Iris pigment epithelial cell (primary cell): Measurements from ENCODE around the gene DLG2.
A peak's percentile ranks its signal among the peaks of the same experiment; 100 is the strongest.
"Not testable (repeated sequence)": the region's sequence is repeated elsewhere in the genome, so short reads cannot be mapped to it uniquely, and the experiment has no call there.

Experiments used
- DNase-seq: peaks from one replicate; pipeline ENCODE4 v3.0.0-alpha.2; 2011; ENCODE audit warnings: low read depth

DLG2 gene

GRCh38 chr11:85114786-85115185, 512.4 kb downstream of the DLG2 start:
- peak; percentile 56 for DNase-seq

- not testable (repeated sequence) for DNase-seq
Measured at GRCh38 chr11:85110246-85110645, 516.9 kb downstream of the DLG2 start.

GRCh38 chr11:85109141-85109540, 518.0 kb downstream of the DLG2 start:
- DNase-seq: no peak

GRCh38 chr11:85105868-85106267, 521.3 kb downstream of the DLG2 start:
- DNase-seq: no peak

- DNase-seq: no peak
Measured at GRCh38 chr11:85099522-85099921, 527.6 kb downstream of the DLG2 start.

GRCh38 chr11:85098996-85099395, 528.1 kb downstream of the DLG2 start:
- no peak for DNase-seq

GRCh38 chr11:85096939-85097338, 530.2 kb downstream of the DLG2 start:
- DNase-seq: no peak

- DNase-seq: no peak
Measured at GRCh38 chr11:85095239-85095638, 531.9 kb downstream of the DLG2 start.

- no peak for DNase-seq
Measured at GRCh38 chr11:85094795-85095194, 532.3 kb downstream of the DLG2 start.

- no peak for DNase-seq
Measured at GRCh38 chr11:85089654-85090053, 537.5 kb downstream of the DLG2 start.

GRCh38 chr11:85088286-85088685, 538.9 kb downstream of the DLG2 start:
- DNase-seq: peak; percentile 76

- peak; percentile 38 for DNase-seq
Measured at GRCh38 chr11:85086504-85087284, 540.5 kb downstream of the DLG2 start.

GRCh38 chr11:85076535-85077330, 550.4 kb downstream of the DLG2 start:
- DNase-seq: peak; percentile 69

- no peak for DNase-seq
Measured at GRCh38 chr11:85062659-85063058, 564.5 kb downstream of the DLG2 start.

- no peak for DNase-seq
Measured at GRCh38 chr11:85052636-85053035, 574.5 kb downstream of the DLG2 start.

- DNase-seq: no peak
Measured at GRCh38 chr11:85048801-85049200, 578.3 kb downstream of the DLG2 start.

GRCh38 chr11:85045716-85046115, 581.4 kb downstream of the DLG2 start:
- no peak for DNase-seq

GRCh38 chr11:85044911-85045310, 582.2 kb downstream of the DLG2 start:
- no peak for DNase-seq

- no peak for DNase-seq
Measured at GRCh38 chr11:85042361-85042760, 584.8 kb downstream of the DLG2 start.

- DNase-seq: peak; percentile 6
Measured at GRCh38 chr11:85040166-85040565, 587.0 kb downstream of the DLG2 start.

GRCh38 chr11:85029964-85030363, 597.2 kb downstream of the DLG2 start:
- peak; percentile 77 for DNase-seq

- DNase-seq: no peak
Measured at GRCh38 chr11:85028329-85029101, 598.6 kb downstream of the DLG2 start.

- DNase-seq: no peak
Measured at GRCh38 chr11:85027346-85027745, 599.8 kb downstream of the DLG2 start.
